GM10266 (cell line): ENCODE data around the gene CDH13.

Experiments used
- DNase-seq: peaks from one replicate; pipeline ENCODE4 v3.0.0; 2012; ENCODE audit errors: extremely low spot score
- TF ChIP-seq, protein P1 (sequence below): IDR thresholded peaks from 2 replicates; pipeline ENCODE4 v1.5.1; 2012; ENCODE audit warnings: mild to moderate bottlenecking, low read depth; ENCODE audit not compliant: control insufficient read depth, insufficient read depth; ENCODE audit errors: missing control alignments

Gene CDH13

DNA sequence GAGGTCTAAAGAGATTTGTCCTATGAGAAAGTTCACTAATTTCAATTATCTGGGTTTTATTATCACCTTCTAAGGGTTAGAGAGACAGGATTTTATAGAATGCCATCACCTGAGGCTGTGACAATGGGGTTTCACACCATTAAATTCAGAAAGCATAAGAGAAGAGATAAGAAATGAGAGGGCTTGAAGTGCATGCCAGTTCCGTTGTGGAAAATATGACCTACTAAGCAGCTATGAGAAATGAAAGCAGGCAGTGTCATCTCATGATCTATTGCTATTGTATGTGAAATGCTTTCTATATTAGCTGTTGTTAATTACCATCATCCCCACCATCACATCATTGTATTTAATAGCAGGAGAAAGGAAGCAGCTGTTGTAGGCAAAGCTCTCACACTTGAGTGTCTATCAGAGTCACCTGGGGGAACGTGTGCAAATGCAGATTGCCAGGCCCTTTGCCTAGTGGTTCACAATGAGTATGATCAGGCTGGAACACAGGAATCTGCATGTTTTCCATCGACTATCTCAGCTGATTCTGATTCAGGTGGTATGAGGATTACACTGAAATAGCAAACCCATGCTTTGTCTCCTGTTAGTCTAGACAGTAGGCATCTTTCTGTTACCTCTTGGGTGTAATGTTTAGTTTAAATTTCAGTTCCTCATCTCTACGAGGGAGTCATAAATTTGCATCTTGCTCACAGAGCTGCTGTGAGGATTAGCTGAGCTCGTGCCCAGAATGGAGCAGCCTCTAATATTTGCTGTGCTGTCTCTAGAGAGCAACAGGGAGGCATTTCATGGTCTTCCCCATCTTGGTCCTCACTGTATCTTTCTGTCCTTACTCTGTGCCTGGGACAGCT lies 256.4 kb downstream of the CDH13 start:
- TF ChIP-seq, protein P1, sequence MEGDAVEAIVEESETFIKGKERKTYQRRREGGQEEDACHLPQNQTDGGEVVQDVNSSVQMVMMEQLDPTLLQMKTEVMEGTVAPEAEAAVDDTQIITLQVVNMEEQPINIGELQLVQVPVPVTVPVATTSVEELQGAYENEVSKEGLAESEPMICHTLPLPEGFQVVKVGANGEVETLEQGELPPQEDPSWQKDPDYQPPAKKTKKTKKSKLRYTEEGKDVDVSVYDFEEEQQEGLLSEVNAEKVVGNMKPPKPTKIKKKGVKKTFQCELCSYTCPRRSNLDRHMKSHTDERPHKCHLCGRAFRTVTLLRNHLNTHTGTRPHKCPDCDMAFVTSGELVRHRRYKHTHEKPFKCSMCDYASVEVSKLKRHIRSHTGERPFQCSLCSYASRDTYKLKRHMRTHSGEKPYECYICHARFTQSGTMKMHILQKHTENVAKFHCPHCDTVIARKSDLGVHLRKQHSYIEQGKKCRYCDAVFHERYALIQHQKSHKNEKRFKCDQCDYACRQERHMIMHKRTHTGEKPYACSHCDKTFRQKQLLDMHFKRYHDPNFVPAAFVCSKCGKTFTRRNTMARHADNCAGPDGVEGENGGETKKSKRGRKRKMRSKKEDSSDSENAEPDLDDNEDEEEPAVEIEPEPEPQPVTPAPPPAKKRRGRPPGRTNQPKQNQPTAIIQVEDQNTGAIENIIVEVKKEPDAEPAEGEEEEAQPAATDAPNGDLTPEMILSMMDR: no peak
- no peak for DNase-seq

DNA sequence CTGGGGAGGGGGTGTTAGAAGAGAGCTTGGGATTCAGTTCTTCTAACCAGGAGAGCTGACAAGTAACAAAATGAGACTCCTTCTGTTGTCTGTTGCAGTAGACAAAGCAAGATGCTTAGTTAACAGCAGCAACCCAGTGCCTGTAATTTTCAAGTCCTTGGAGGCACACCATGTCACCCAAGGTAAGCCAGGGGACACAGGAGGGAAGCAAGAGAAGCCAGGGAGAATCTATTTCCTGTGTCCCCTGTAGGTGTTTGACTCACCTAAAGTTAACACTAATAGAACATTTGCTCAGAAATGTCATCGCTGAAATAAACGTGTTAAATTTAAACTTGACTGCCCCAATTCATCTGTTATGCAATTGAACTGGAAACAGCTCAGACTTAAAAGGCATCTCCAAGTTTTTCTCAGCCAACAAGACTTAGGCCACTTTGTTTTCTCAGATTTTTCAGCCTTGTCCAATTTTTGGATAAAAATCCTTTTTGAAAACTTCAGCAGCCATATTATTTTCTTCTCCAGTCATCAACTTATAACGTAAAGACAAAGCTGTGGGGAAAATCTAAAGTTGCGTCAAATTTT lies 257.6 kb downstream of the CDH13 start:
- TF ChIP-seq, protein P1: no peak
- DNase-seq: no peak

DNA sequence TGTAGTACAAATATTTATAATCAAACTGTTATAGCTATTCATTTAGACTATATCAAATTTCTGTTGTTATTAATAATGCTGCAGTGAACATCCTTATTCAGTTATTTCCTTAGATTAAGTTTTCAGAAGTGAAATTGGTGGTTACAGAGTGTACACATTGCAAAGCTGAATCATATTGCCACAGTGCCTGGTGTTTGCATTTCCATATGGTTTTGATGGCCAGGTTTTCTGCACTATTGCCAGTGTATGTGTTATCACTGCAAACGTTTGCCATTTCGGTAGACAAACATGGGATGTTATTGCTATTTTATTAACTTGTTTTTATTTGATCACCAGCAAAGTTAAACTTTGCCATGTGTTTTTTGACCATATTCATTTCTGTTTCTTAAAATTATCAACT lies 259.4 kb downstream of the CDH13 start:
- DNase-seq: no peak
- TF ChIP-seq, protein P1: no peak

DNA sequence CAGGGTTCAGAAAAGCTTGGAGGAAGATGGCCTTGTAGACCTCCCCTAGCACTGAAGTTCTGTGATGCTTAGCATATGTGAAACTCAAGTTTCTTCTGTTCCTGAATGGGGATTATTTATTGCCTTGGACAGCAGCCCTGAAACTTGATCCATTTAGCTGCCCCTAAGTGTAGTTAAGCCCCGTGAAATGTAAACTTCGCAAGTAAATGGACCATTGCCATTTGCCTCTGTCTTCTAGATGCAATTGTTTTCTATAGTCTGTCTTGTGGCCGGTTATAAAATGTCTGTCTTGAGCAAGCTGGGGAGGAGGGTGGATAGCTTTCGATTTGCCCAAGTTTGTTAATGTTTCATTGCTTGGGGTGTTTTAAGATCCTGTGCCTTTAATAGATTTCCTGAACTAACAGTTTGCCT lies 261.8 kb downstream of the CDH13 start:
- TF ChIP-seq, protein P1: no peak
- no peak for DNase-seq

DNA sequence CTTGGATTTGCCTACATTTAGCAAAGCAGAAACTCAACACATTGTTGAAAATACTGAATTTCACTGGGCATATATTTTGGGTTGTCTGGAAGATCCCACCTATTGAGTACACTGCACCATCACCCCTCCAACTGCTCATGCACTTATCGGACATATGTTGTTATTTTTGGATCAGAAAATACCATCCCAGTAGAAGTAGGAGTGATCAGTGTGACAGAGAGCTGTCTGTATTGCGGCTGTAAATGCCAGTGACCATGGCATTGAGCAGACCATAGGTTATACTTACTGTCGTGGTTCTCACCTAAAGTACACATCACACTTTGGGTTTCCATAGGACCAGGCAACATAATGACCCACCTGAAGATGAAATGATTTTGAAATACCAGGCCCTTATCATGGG lies 264.7 kb downstream of the CDH13 start:
- no peak for DNase-seq
- TF ChIP-seq, protein P1: no peak

DNA sequence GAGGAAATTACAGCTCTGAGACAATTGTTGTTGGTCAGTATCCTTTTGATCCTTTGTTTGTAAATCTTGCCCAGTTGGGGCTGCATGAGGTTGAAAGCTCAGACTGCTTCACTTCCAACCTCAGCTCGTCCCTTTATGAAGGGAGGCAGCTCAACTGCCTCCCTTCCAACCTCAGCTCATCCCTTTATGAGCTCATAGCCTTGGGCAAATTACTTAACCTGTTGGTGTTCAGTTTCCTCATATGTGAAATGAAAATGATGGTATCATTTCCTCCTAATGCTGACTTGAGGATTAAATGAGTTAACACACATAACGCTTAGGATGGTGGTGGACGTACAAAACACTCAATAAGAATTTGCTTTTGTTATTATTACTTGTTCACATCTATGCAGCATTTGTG lies 265.1 kb downstream of the CDH13 start:
- DNase-seq: no peak
- TF ChIP-seq, protein P1: no peak

DNA sequence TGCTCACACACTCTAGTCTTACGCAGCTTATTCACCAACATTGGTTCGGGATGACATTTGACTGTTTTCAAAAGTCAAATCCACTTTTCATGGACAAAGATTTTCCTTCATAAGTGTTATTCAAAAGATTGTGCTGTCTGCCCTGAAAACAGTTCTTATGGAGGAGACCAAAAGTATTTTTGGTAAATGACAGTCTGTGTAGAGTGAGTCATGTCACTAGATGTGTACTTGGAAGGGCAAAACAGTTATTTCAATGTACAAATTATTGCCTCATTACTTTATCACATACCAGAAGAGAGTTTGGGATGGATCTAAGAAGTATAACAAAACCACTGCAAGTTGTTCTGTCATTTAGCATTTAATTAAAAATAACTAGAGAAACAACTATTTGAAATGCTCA lies 265.6 kb downstream of the CDH13 start:
- no peak for DNase-seq

More for the DNA sequence above, 265.6 kb downstream of the CDH13 start:
- TF ChIP-seq, protein P1: no peak
